HepG2 (cell line): Measurements from ENCODE around the gene OTULINL. TPM values are rescaled to one million over a fixed set of nuclear protein-coding genes. Genes with fewer than 3 reads are reported as not detected.

ENCODE experiments used
- ATAC-seq: fragments of 200-7000 bp; cut with Tn5 transposase; 3 replicates; pipeline ENCODE4 v1.9.1; 2020; ENCODE audit warnings: mild to moderate bottlenecking, moderate library complexity
- BruUV-seq: library from RNA; stranded (reverse); fragments of 400-500 nt; replicated peaks from 2 replicates; lab custom pipeline; 2021; lab: Mats Ljungman, UMichigan
- CTCF ChIA-PET: fragments of 300-600 bp; formaldehyde crosslinking; extraction: SDS; loops from one replicate; lab custom pipeline; 2021; ENCODE audit warnings: low total read pairs, inconsistent platforms, low intra/inter-chr PET ratio; lab: Yijun Ruan, JAX
- POLR2A ChIA-PET: fragments of 350-600 bp; sonication (Branson Sonifier 250); formaldehyde crosslinking; loops from one replicate; lab custom pipeline; 2020; ENCODE audit warnings: antibody characterized with exemption, inconsistent platforms; lab: Yijun Ruan, JAX
- DNase-seq: peaks from one replicate; pipeline ENCODE4 v3.0.0-alpha.2; 2015; ENCODE audit warnings: low spot score
- FAIRE-seq: peaks from 3 replicates; lab custom pipeline; 2011; peaks lifted over from hg19 to GRCh38; lab: Jason Lieb, UNC
- H2AFZ ChIP-seq: one replicate; pipeline ENCODE4 v1.6.1; 2011; ENCODE audit warnings: low read length, inconsistent platforms
- H3K27ac ChIP-seq: fragments of 300-600 bp; 3 replicates; pipeline ENCODE4 v1.8.0; 2011; ENCODE audit warnings: mixed run types, mild to moderate bottlenecking, mixed read lengths, low read length, inconsistent platforms; ENCODE audit not compliant: insufficient read depth; ENCODE audit errors: extremely low read length
- H3K27me3 ChIP-seq, 2 experiments: fragments of 200-600 bp in 1 of 2; 2 replicates in 1 of 2; 3 replicates in 1 of 2; pipeline versions ENCODE4 v1.6.0 to v1.8.0; 2011; ENCODE audit warnings: low read length in 2 of 2, mild to moderate bottlenecking in 2 of 2, moderate library complexity in 2 of 2, inconsistent platforms in 1 of 2; ENCODE audit not compliant: insufficient read depth in 2 of 2, control insufficient read depth in 1 of 2
- H3K36me3 ChIP-seq, 2 experiments: fragments of 200-600 bp in 1 of 2; replicated peaks in 1 of 2; 2 replicates in 1 of 2; 3 replicates in 1 of 2; pipeline versions ENCODE4 v1.5.1 to v1.8.0; 2011; ENCODE audit warnings: low read length in 2 of 2, inconsistent platforms in 1 of 2; ENCODE audit not compliant: insufficient read depth in 2 of 2, control insufficient read depth in 1 of 2
- H3K4me1 ChIP-seq: 2 replicates; pipeline ENCODE4 v1.5.1; 2012; ENCODE audit warnings: low read length, inconsistent platforms; ENCODE audit not compliant: insufficient read depth
- H3K4me2 ChIP-seq: 2 replicates; pipeline ENCODE4 v1.6.0; 2011; ENCODE audit warnings: low read depth, low read length, inconsistent platforms
- H3K4me3 ChIP-seq, 3 experiments: fragments of 200-600 bp in 1 of 3; sonication (generic), shearing (Covaris generic) in 1 of 3; replicated peaks in 1 of 3; 2 replicates each; pipeline ENCODE4 v1.5.1; 2011 to 2016; ENCODE audit warnings: low read length in 3 of 3, inconsistent platforms in 2 of 3, low read depth in 2 of 3, mild to moderate bottlenecking in 2 of 3, control low read depth in 1 of 3, mixed read lengths in 1 of 3; ENCODE audit not compliant: insufficient read depth in 1 of 3
- H3K79me2 ChIP-seq: one replicate; pipeline ENCODE4 v1.6.1; 2011; ENCODE audit warnings: low read length, inconsistent platforms; ENCODE audit not compliant: insufficient read depth
- H3K9ac ChIP-seq: 2 replicates; pipeline ENCODE4 v1.6.0; 2011; ENCODE audit warnings: mild to moderate bottlenecking, low read depth, low read length, inconsistent platforms; ENCODE audit not compliant: insufficient read depth
- H3K9me3 ChIP-seq: 2 replicates; pipeline ENCODE4 v1.5.1; 2012; ENCODE audit warnings: mild to moderate bottlenecking, low read length
- H4K20me1 ChIP-seq: 2 replicates; pipeline ENCODE4 v1.6.0; 2011; ENCODE audit warnings: inconsistent platforms, mild to moderate bottlenecking, low read length, moderate library complexity; ENCODE audit not compliant: insufficient read depth
- ATM ChIP-seq: fragments of 450-650 bp; IDR thresholded peaks from 2 replicates; pipeline ENCODE4 v1.7.1; 2017; ENCODE audit warnings: mild to moderate bottlenecking, borderline replicate concordance
- DR1 ChIP-seq: sonication (generic); formaldehyde crosslinking; IDR thresholded peaks from 2 replicates; pipeline ENCODE4 v1.8.0; 2021; ENCODE audit warnings: mild to moderate bottlenecking, missing genetic modification reagents, inconsistent platforms
- GATAD1 ChIP-seq: IDR thresholded peaks from 2 replicates; pipeline ENCODE4 v1.6.1; 2016; ENCODE audit warnings: missing genetic modification reagents, missing compliant biosample characterization
- NCOA1 ChIP-seq: sonication (generic); formaldehyde crosslinking; IDR thresholded peaks from 2 replicates; pipeline ENCODE4 v1.9.0; 2021; ENCODE audit warnings: missing genetic modification reagents
- PCBP2 ChIP-seq: fragments of 200-400 bp; formaldehyde crosslinking; optimal IDR thresholded peaks from 2 replicates; pipeline ENCODE3; 2018; ENCODE audit warnings: low read length, low read depth; ENCODE audit not compliant: poor library complexity, severe bottlenecking
- RCOR2 ChIP-seq: IDR thresholded peaks from 2 replicates; pipeline ENCODE4 v1.6.1; 2016; ENCODE audit warnings: missing biosample characterization, missing genetic modification reagents
- SRSF1 ChIP-seq: fragments of 200-400 bp; formaldehyde crosslinking; optimal IDR thresholded peaks from 2 replicates; pipeline ENCODE3; 2017; ENCODE audit warnings: mild to moderate bottlenecking, low read depth, low read length, moderate library complexity
- STAT5B ChIP-seq: sonication (generic); formaldehyde crosslinking; IDR thresholded peaks from 2 replicates; pipeline ENCODE4 v1.4.0; 2020; ENCODE audit warnings: missing genetic modification reagents
- TAF1 ChIP-seq: sonication (generic); formaldehyde crosslinking; IDR thresholded peaks from 2 replicates; pipeline ENCODE4 v1.4.0; 2020; ENCODE audit warnings: missing genetic modification reagents
- TBX2 ChIP-seq: sonication (generic); formaldehyde crosslinking; IDR thresholded peaks from 2 replicates; pipeline ENCODE4 v1.5.0; 2020; ENCODE audit warnings: missing genetic modification reagents, mild to moderate bottlenecking, borderline replicate concordance
- ZKSCAN5 ChIP-seq: sonication (generic); formaldehyde crosslinking; IDR thresholded peaks from 2 replicates; pipeline ENCODE4 v1.5.1; 2020; ENCODE audit warnings: mild to moderate bottlenecking, missing genetic modification reagents
- ZNF382 ChIP-seq: sonication (generic); formaldehyde crosslinking; IDR thresholded peaks from 2 replicates; pipeline ENCODE4 v1.5.0; 2020; ENCODE audit warnings: missing genetic modification reagents, mild to moderate bottlenecking, borderline replicate concordance
- WGBS: methylation state at CpG from one replicate; pipeline ENCODE4 v1.1.6; 2017; ENCODE audit warnings: low lambda C conversion rate; 5-methylcytosine and 5-hydroxymethylcytosine counted together
- in situ Hi-C: cut with HindIII; loops from 2 replicates; pipeline ENCODE4 v1.10.0; 2017; ENCODE audit warnings: low pct_unique_long_range_greater_than_20kb; ENCODE audit not compliant: extremely low pct_ligation_motif_present
- intact Hi-C: fragments of 100-400 bp; cut with micrococcal nuclease; formaldehyde crosslinking; loops from one replicate; pipeline ENCODE4 v1.10.0; 2022; ENCODE audit not compliant: unreplicated experiment
- polyA plus RNA-seq, 8 experiments: library from polyadenylated mRNA; depleted of rRNA in 3 of 8; stranded (reverse) in 7 of 8; unstranded in 1 of 8; fragments of >200 nt; fragmentation: Illumina TruSeq in 4 of 8; extraction: Trizol in 4 of 8; gene quantifications; 2 replicates each; pipeline versions ENCODE4 v1.2.1 to v1.2.3, GENCODE V29; 2011 to 2016; ENCODE audit warnings: low read depth in 4 of 8, missing spikeins in 1 of 8, mixed read lengths in 1 of 8; ENCODE audit not compliant: insufficient read depth in 1 of 8
- total RNA-seq, 5 experiments: library from RNA; depleted of rRNA; stranded (reverse); fragments of >200 nt; fragmentation: Illumina TruSeq; extraction: Trizol; gene quantifications; 2 replicates each; pipeline ENCODE4 v1.2.3, GENCODE V29; 2016; ENCODE audit warnings: low read depth in 1 of 5
- TF ChIP-seq, protein P1 (sequence below): IDR thresholded peaks from 2 replicates; pipeline ENCODE4 v1.6.1; 2016; ENCODE audit warnings: missing genetic modification reagents, missing compliant biosample characterization
- TF ChIP-seq, protein P2 (sequence below): sonication (generic); formaldehyde crosslinking; IDR thresholded peaks from 2 replicates; pipeline ENCODE4 v1.5.1; 2020; ENCODE audit warnings: missing genetic modification reagents, mild to moderate bottlenecking, borderline replicate concordance

The OTULINL gene
- total and polyA plus RNA-seq, 2 of the 13 experiments (the other 11 are each of a cell fraction or from before 2014, with no cell fraction given): 0.04 to 0.40 TPM

DNA sequence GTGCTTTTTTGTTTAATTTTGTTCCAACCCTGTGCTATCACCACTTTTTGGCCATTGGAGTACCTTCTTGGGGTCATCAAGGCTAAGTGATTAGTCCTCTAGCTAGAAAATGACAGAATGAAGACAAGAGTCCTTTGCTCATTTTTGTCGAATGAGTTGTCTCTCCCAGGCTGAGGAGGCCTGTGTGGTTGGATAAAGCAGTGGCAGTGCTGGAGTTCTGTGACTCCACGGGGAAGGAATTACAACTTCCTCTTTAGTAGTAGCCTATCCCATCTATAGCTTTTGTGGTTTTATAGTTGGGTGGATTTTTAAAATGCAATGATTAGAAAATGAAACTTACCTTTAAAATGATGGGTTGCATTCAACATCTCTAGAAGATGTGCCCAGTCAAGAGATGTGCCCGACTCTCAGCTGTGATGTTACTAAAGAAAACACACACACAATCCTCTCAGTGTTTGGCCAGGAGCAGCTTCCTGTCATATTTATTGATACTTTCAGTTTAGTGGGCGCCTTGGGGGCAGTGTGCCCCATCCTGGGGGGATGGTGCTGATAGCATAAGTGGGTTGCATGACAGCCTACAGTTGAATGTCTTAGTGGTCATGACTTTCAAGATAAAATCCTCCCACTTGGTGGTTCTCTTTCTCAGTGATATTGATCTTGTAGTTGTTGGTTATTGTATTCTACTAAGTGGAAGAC is 11.9 kb downstream of the OTULINL start:
- 46% methylated on average over 4 of the region's 4 CpGs for WGBS
- Histone ChIP-seq H3K36me3 (no peaks in the 10 kb centered on the region), H3K9me3 (no peaks in the 10 kb centered on the region), H3K4me2 (no peak overlapping the region), H3K27ac (no peak overlapping the region), H3K9ac (no peak overlapping the region), H3K4me1 (peaks cover 14% of the 10 kb centered on the region), H3K79me2 (no peaks in the 10 kb centered on the region), H3K4me3 (no peak overlapping the region), H3K27me3 (no peaks in the 10 kb centered on the region)
- ChIA-PET CTCF (no interaction called here), POLR2A (no interaction called here)
- FAIRE-seq: no peak
- in situ Hi-C loops: no loop called here
- no TSS peak for BruUV-seq
- TF ChIP-seq, protein P1, sequence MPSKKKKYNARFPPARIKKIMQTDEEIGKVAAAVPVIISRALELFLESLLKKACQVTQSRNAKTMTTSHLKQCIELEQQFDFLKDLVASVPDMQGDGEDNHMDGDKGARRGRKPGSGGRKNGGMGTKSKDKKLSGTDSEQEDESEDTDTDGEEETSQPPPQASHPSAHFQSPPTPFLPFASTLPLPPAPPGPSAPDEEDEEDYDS (CRISPR knock-in tag): no peak
- TF ChIP-seq ZKSCAN5 (CRISPR knock-in tag): no peak
- TF ChIP-seq SRSF1: no peak
- TF ChIP-seq TBX2: no peak
- TF ChIP-seq, all 625 proteins: peak for 0
- no peaks in the 10 kb centered on the region for H4K20me1 ChIP-seq
- ATAC-seq (no peak), DNase-seq (no peak)
- no peak overlapping the region for H2AFZ ChIP-seq
- intact Hi-C loops: no loop called here

DNA sequence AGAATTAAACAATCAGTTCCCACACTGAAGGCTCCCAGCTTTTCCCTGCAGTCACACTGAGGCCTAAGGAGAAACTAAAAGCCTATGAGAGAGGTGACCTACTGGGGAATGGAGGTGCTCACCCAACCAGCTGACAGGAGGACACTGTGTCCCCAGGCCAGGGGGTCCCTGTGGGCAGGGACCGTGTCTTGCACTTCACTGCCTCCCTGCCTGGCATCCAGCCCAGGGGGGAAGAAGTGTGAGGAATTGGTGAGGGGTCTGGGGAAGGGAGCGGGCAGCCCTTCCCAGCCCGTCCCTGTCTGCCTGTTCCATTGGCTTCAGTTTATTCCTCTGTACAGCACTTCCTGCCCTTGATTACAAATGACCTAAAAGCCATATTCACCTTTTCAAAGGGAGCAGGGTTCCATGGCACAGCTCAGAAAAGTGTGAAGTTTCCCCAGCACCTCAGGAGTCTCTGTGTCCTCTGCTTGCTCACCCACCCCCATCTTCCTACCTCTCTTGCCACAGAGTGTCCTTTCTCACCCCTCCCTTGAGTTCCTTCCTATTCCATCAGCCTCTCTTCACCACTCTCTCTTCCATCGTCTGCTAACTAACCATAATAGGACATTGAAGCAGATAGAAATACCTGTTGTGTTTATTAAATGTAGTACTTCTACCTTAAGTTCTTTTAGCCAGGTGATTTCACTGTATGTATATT is 12.9 kb downstream of the OTULINL start:
- in situ Hi-C loops: no loop called here
- no peak overlapping the region for H3K9ac ChIP-seq
- ChIA-PET POLR2A (no interaction called here), CTCF (no interaction called here)
- H3K27me3 ChIP-seq: no peaks in the 10 kb centered on the region
- no peak overlapping the region for H2AFZ ChIP-seq
- peaks cover 9% of the 10 kb centered on the region for H3K4me1 ChIP-seq
- no peak for ATAC-seq
- no peak overlapping the region for H3K27ac ChIP-seq
- no peaks in the 10 kb centered on the region for H3K9me3 ChIP-seq
- no peak for FAIRE-seq
- 77% methylated on average over 2 of the region's 4 CpGs for WGBS
- no peaks in the 10 kb centered on the region for H3K79me2 ChIP-seq
- H4K20me1 ChIP-seq: no peaks in the 10 kb centered on the region
- no peak overlapping the region for H3K4me2 ChIP-seq
- H3K36me3 ChIP-seq: no peaks in the 10 kb centered on the region
- no peak overlapping the region for H3K4me3 ChIP-seq
- DNase-seq: no peak
- intact Hi-C loops: no loop called here
- no TSS peak for BruUV-seq
- no peak for TF ChIP-seq ATM
- TF ChIP-seq GATAD1 (CRISPR knock-in tag): no peak
- TF ChIP-seq DR1: no peak
- TF ChIP-seq STAT5B (CRISPR knock-in tag): no peak
- no peak for TF ChIP-seq ZNF382 (CRISPR knock-in tag)
- TF ChIP-seq RCOR2 (CRISPR knock-in tag): no peak
- TF ChIP-seq, protein P2, sequence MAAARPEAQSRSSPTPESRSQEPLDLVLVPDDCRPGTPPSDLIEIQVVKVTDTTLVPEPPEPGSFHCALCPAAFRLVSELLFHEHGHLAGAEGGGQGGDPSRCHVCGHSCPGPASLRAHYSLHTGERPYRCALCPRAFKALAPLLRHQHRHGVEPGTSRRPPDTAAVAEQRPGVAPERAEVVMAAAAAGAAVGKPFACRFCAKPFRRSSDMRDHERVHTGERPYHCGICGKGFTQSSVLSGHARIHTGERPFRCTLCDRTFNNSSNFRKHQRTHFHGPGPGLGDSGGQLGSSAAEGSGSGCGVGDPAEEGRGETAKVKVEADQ (CRISPR knock-in tag): no peak
- no peak for TF ChIP-seq NCOA1 (CRISPR knock-in tag)
- no peak for TF ChIP-seq TAF1 (CRISPR knock-in tag)
- no peak for TF ChIP-seq PCBP2
